CD4-positive, alpha-beta T cell treated with Interleukin-2 at 100 ng/mL for 4 hours (primary cell): ENCODE results near the gene CTIF.

ENCODE experiments used
- DNase-seq: peaks from one replicate; pipeline ENCODE4 v3.0.0-alpha.2; 2020; ENCODE audit warnings: low spot score

CTIF gene

GRCh38 chr18:48732767-48733424 lies 194.1 kb downstream of the CTIF start:
- DNase-seq, result no peak

GRCh38 chr18:48733643-48734253 lies 194.9 kb downstream of the CTIF start:
- DNase-seq, result no peak

- no peak for DNase-seq
These were observed 195.6 kb downstream of the CTIF start for GRCh38 chr18:48734460-48734859.

- DNase-seq, result no peak
These were observed 196.3 kb downstream of the CTIF start for GRCh38 chr18:48735080-48735676.

- no peak for DNase-seq
These were observed 196.9 kb downstream of the CTIF start for GRCh38 chr18:48735681-48736255.

GRCh38 chr18:48736321-48737260 lies 197.8 kb downstream of the CTIF start:
- no peak for DNase-seq

GRCh38 chr18:48739266-48740067 lies 200.6 kb downstream of the CTIF start:
- DNase-seq, result no peak

- no peak for DNase-seq
These were observed 201.2 kb downstream of the CTIF start for GRCh38 chr18:48740068-48740440.

- no peak for DNase-seq
These were observed 202.1 kb downstream of the CTIF start for GRCh38 chr18:48740851-48741485.

GRCh38 chr18:48741866-48742265 lies 203.0 kb downstream of the CTIF start:
- DNase-seq, result no peak

- DNase-seq, result no peak
These were observed 203.5 kb downstream of the CTIF start for GRCh38 chr18:48742304-48742703.

- no peak for DNase-seq
These were observed 204.1 kb downstream of the CTIF start for GRCh38 chr18:48742706-48743475.

- DNase-seq, result no peak
These were observed 205.1 kb downstream of the CTIF start for GRCh38 chr18:48743886-48744285.

- DNase-seq, result no peak
These were observed 206.5 kb downstream of the CTIF start for GRCh38 chr18:48745293-48745692.

- no peak for DNase-seq
These were observed 210.9 kb downstream of the CTIF start for GRCh38 chr18:48749768-48750167.

GRCh38 chr18:48750485-48751175 lies 211.8 kb downstream of the CTIF start:
- no peak for DNase-seq

GRCh38 chr18:48751727-48752468 lies 213.1 kb downstream of the CTIF start:
- DNase-seq, result no peak

GRCh38 chr18:48752478-48752877 lies 213.6 kb downstream of the CTIF start:
- DNase-seq, result no peak

- no peak for DNase-seq
These were observed 214.1 kb downstream of the CTIF start for GRCh38 chr18:48752928-48753327.
